Progenitor cell of endocrine pancreas (in vitro differentiated cells): ENCODE measurements around the gene LDLRAD4. TPM values are rescaled to one million over a fixed set of nuclear protein-coding genes. Genes with fewer than 3 reads are reported as not detected.

Experiments used
- DNase-seq: peaks from one replicate; pipeline ENCODE4 v3.0.0; 2021; ENCODE audit warnings: low spot score; ENCODE audit not compliant: unreplicated experiment
- H3K27ac Mint-ChIP-seq: 2 replicates; pipeline ENCODE4 v1.8.0; 2021; ENCODE audit warnings: mild to moderate bottlenecking, moderate library complexity, mixed read lengths
- H3K27me3 Mint-ChIP-seq: 2 replicates; pipeline ENCODE4 v1.8.0; 2021; ENCODE audit warnings: mixed read lengths
- H3K36me3 Mint-ChIP-seq: 2 replicates; pipeline ENCODE4 v1.8.0; 2022; ENCODE audit warnings: mixed read lengths; ENCODE audit not compliant: insufficient read depth
- H3K4me1 Mint-ChIP-seq: 2 replicates; pipeline ENCODE4 v1.8.0; 2021; ENCODE audit warnings: low read depth, mixed read lengths
- H3K4me3 Mint-ChIP-seq: 2 replicates; pipeline ENCODE4 v1.8.0; 2021; ENCODE audit warnings: low read depth, mild to moderate bottlenecking, moderate library complexity, mixed read lengths
- H3K9me3 Mint-ChIP-seq: 2 replicates; pipeline ENCODE4 v1.8.0; 2021; ENCODE audit warnings: low read depth, mixed read lengths
- total RNA-seq: library from RNA; stranded (reverse); gene quantifications from 2 replicates; pipeline ENCODE4 v1.2.1, GENCODE V29; 2021
- TF ChIP-seq, protein P1 (sequence below): fragments of 200-600 bp; sonication (generic); IDR thresholded peaks from one replicate; pipeline ENCODE4 v1.5.0; 2021; ENCODE audit warnings: antibody characterized with exemption, mild to moderate bottlenecking; ENCODE audit not compliant: unreplicated experiment

LDLRAD4 gene
- total RNA-seq, 1 donor from 2014 or later = 3.8 TPM

DNA sequence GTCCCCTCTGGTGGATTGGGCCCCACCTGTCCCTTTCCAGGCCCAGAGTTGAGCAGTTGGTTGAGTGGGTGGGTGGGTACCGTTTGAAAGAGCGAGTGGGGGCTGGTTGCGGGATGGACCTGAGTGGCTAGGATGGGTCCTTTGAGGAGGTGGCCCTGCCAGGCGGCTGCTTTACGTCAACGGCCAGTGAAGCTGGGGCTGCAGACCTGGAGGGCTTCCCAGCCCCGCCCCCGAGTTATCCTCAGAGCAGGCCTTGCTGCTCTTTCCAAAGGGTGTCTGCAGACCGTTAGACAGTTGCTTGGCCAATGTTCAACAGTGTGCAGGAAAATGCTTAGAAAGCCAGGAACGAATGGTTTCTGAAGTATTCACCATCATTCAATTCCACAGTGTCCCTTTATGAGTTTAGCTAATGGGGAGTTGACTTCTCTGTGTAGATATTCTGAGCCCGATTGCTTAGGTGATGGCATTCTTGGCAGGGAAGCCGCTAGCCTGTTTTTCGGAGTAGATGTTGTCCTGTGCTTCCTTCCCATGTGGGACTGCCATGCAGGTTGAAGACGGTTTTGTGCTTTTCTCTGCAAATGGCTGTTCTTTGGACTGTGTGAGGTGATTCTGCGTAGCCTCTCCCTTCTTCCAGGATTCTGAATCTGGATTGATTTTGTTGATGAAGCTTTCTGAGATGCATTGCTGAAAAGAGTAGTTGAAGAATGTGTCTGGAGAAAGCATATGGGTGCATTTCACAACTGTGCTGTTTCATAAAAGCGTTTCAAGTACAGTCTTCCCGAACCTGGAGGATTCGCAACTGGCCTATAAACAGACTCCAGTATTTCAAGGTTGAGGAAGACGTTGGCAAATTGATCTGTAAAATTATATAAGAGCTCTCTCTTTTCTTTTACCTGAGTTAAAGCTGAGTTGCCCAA, 45.8 kb downstream of the LDLRAD4 start:
- Mint-ChIP-seq H3K4me3 (no peak overlapping the region), H3K4me1 (peaks cover 3% of the 10 kb centered on the region), H3K27me3 (peaks cover 32% of the 10 kb centered on the region), H3K27ac (no peak overlapping the region), H3K9me3 (no peaks in the 10 kb centered on the region), H3K36me3 (no peaks in the 10 kb centered on the region)
- TF ChIP-seq, protein P1, sequence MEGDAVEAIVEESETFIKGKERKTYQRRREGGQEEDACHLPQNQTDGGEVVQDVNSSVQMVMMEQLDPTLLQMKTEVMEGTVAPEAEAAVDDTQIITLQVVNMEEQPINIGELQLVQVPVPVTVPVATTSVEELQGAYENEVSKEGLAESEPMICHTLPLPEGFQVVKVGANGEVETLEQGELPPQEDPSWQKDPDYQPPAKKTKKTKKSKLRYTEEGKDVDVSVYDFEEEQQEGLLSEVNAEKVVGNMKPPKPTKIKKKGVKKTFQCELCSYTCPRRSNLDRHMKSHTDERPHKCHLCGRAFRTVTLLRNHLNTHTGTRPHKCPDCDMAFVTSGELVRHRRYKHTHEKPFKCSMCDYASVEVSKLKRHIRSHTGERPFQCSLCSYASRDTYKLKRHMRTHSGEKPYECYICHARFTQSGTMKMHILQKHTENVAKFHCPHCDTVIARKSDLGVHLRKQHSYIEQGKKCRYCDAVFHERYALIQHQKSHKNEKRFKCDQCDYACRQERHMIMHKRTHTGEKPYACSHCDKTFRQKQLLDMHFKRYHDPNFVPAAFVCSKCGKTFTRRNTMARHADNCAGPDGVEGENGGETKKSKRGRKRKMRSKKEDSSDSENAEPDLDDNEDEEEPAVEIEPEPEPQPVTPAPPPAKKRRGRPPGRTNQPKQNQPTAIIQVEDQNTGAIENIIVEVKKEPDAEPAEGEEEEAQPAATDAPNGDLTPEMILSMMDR = no peak
- no peak for DNase-seq

- Mint-ChIP-seq H3K4me1 (peaks cover 3% of the 10 kb centered on the region), H3K27me3 (peaks cover 37% of the 10 kb centered on the region), H3K27ac (no peak overlapping the region), H3K4me3 (no peak overlapping the region), H3K36me3 (no peaks in the 10 kb centered on the region), H3K9me3 (no peaks in the 10 kb centered on the region)
- no peak for DNase-seq
- TF ChIP-seq, protein P1 = no peak
Measured at GRCh38 chr18:13265008-13265910, 46.7 kb downstream of the LDLRAD4 start.

DNA sequence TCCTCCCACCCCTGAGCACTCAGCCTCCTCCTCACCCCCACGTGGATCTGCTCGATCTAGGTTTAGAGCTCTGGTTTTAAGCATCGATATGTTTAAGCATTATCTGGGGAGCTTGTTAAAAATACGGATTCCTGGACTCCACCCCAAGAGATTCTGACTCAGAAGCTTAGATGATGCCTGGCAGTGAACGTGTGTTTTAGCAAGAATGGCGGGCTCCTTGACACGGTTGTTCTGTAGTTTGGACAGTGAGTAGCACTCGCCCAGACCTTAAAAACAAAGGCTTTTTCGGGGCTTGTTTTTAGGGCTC, 47.3 kb downstream of the LDLRAD4 start:
- Mint-ChIP-seq H3K4me1 (peaks cover 3% of the 10 kb centered on the region), H3K9me3 (no peaks in the 10 kb centered on the region), H3K4me3 (no peak overlapping the region), H3K27ac (no peak overlapping the region), H3K36me3 (no peaks in the 10 kb centered on the region), H3K27me3 (peaks cover 33% of the 10 kb centered on the region)
- TF ChIP-seq, protein P1 = no peak
- DNase-seq = no peak

- peaks cover 3% of the 10 kb centered on the region for H3K4me1 Mint-ChIP-seq
- no peaks in the 10 kb centered on the region for H3K36me3 Mint-ChIP-seq
- H3K27ac Mint-ChIP-seq = no peak overlapping the region
- no peak overlapping the region for H3K4me3 Mint-ChIP-seq
- DNase-seq = no peak
- peaks cover 32% of the 10 kb centered on the region for H3K27me3 Mint-ChIP-seq
- TF ChIP-seq, protein P1 = no peak
- no peaks in the 10 kb centered on the region for H3K9me3 Mint-ChIP-seq
Measured at GRCh38 chr18:13266218-13267100, 47.9 kb downstream of the LDLRAD4 start.
